H1 (cell line): ENCODE measurements around the gene SESN2. TPM values are rescaled to one million over a fixed set of nuclear protein-coding genes. Genes with fewer than 3 reads are reported as not detected.

Source experiments
- CBX5 ChIP-seq: fragments of 300-800, 300-1000 bp; sonication (generic); IDR thresholded peaks from 2 replicates; pipeline ENCODE4 v1.7.1; 2016; ENCODE audit warnings: antibody characterized with exemption, low read length, low read depth
- EGR1 ChIP-seq: IDR thresholded peaks from 2 replicates; pipeline ENCODE4 v1.6.1; 2011; ENCODE audit warnings: low read depth, low read length, borderline replicate concordance
- HDAC2 ChIP-seq, 2 experiments: fragments of 300-600 bp in 1 of 2; sonication (generic) in 1 of 2; IDR thresholded peaks; 2 replicates each; pipeline ENCODE4 v1.6.1; 2011 to 2012; ENCODE audit warnings: low read depth in 2 of 2, low read length in 2 of 2, mild to moderate bottlenecking in 2 of 2, moderate library complexity in 2 of 2, borderline replicate concordance in 1 of 2, inconsistent platforms in 1 of 2
- KDM1A ChIP-seq: fragments of 200-600, 300-600 bp; sonication (generic); IDR thresholded peaks from 2 replicates; pipeline ENCODE4 v1.7.1; 2016; ENCODE audit warnings: mild to moderate bottlenecking, low read length, borderline replicate concordance
- KDM5A ChIP-seq: fragments of 200-600 bp; IDR thresholded peaks from 2 replicates; pipeline ENCODE4 v1.7.1; 2012; ENCODE audit warnings: mild to moderate bottlenecking, low read length, inconsistent platforms, mixed read lengths
- POU5F1 ChIP-seq: IDR thresholded peaks from 2 replicates; pipeline ENCODE4 v1.6.1; 2011; ENCODE audit warnings: low read depth, mild to moderate bottlenecking, low read length, moderate library complexity
- RBBP5 ChIP-seq: IDR thresholded peaks from 2 replicates; pipeline ENCODE4 v1.7.1; 2012; ENCODE audit warnings: low read depth, mild to moderate bottlenecking, inconsistent platforms, low read length, moderate library complexity, borderline replicate concordance
- RFX5 ChIP-seq: IDR thresholded peaks from 2 replicates; pipeline ENCODE4 v1.6.1; 2011; ENCODE audit warnings: low read depth, low read length, improper control_type of control experiment, borderline replicate concordance
- SP4 ChIP-seq: IDR thresholded peaks from 2 replicates; pipeline ENCODE4 v1.6.1; 2012; ENCODE audit warnings: low read length, inconsistent platforms
- YY1 ChIP-seq: IDR thresholded peaks from 2 replicates; pipeline ENCODE4 v1.6.1; 2011; ENCODE audit warnings: low read depth, mild to moderate bottlenecking, low read length
- polyA plus RNA-seq, 7 experiments: library from polyadenylated mRNA; depleted of rRNA in 3 of 7; stranded (reverse) in 5 of 7; unstranded in 2 of 7; fragments of >200 nt in 5 of 7; fragments of 200-250 nt in 2 of 7; gene quantifications; 1 replicate in 5 of 7; 2 replicates in 1 of 7; 4 replicates in 1 of 7; pipeline versions ENCODE4 v1.2.1 to v1.2.3, GENCODE V29; 2011 to 2013; ENCODE audit warnings: missing spikeins in 2 of 7, mixed read lengths in 2 of 7
- total RNA-seq: library from RNA; stranded (reverse); fragmentation: NEBNext Ultra II Directional; extraction: Animal tissue kit (Norgen Biotek cat#: 25700); gene quantifications from 2 replicates; pipeline ENCODE4 v1.2.1, GENCODE V29; 2021

SESN2 gene
- total and polyA plus RNA-seq, 2 of the 8 experiments (the other 6 are each of a cell fraction or from before 2014, with no cell fraction given), result 25.1 to 33.0 TPM

GRCh38 chr1:28236656-28237322, 22.5 kb upstream of the SESN2 start (continued):
- TF ChIP-seq HDAC2 (IDR thresholded peaks at IDR 0.05; ENCODE audit: borderline replicate concordance in 1 of 2, low read depth in 2 of 2, low read length in 2 of 2) (no peak), RBBP5 (no peak), POU5F1 (no peak), YY1 (no peak), KDM5A (no peak), RFX5 (no peak), EGR1 (no peak), CBX5 (no peak), SP4 (no peak), KDM1A (no peak)
